ENCODE results near the gene PDE11A. TPM values are rescaled to one million over a fixed set of nuclear protein-coding genes. Genes with fewer than 3 reads are reported as not detected.
"Not testable (repeated sequence)": the region's sequence is repeated elsewhere in the genome, so short reads cannot be mapped to it uniquely, and the experiment has no call there.

Gene PDE11A
- total RNA-seq, 2 donors from 2014 or later: not detected

- Mint-ChIP-seq H3K27me3 (peaks cover 43% of the 10 kb centered on the region), H3K36me3 (ENCODE audit: low read depth) (no peaks in the 10 kb centered on the region), H3K4me1 (no peaks in the 10 kb centered on the region), H3K27ac (no peak overlapping the region), H3K4me3 (no peak overlapping the region)
- H3K9me3 ChIP-seq (ENCODE audit: control insufficient read depth, low read length, poor library complexity, severe bottlenecking): no peaks in the 10 kb centered on the region
- ATAC-seq (no peak), DNase-seq (no peak)
These were observed 5.5 kb downstream of the PDE11A start for GRCh38 chr2:178066890-178067669.

GRCh38 chr2:178066324-178066723, 6.3 kb downstream of the PDE11A start:
- peaks cover 38% of the 10 kb centered on the region for H3K27me3 Mint-ChIP-seq
- no peaks in the 10 kb centered on the region for H3K9me3 ChIP-seq (ENCODE audit: control insufficient read depth, low read length, poor library complexity, severe bottlenecking)
- H3K27ac Mint-ChIP-seq: no peak overlapping the region
- no peak for DNase-seq
- no peaks in the 10 kb centered on the region for H3K4me1 Mint-ChIP-seq
- H3K36me3 Mint-ChIP-seq (ENCODE audit: low read depth): no peaks in the 10 kb centered on the region
- no peak overlapping the region for H3K4me3 Mint-ChIP-seq
- ATAC-seq: no peak

GRCh38 chr2:178059681-178060080, 12.9 kb downstream of the PDE11A start:
- no peaks in the 10 kb centered on the region for H3K9me3 ChIP-seq (ENCODE audit: control insufficient read depth, low read length, poor library complexity, severe bottlenecking)
- no peaks in the 10 kb centered on the region for H3K4me1 Mint-ChIP-seq
- ATAC-seq: no peak
- no peak for DNase-seq
- no peak overlapping the region for H3K27ac Mint-ChIP-seq
- H3K36me3 Mint-ChIP-seq (ENCODE audit: low read depth): no peaks in the 10 kb centered on the region
- H3K4me3 Mint-ChIP-seq: no peak overlapping the region
- H3K27me3 Mint-ChIP-seq: peaks cover 16% of the 10 kb centered on the region

- peaks cover 16% of the 10 kb centered on the region for H3K27me3 Mint-ChIP-seq
- H3K27ac Mint-ChIP-seq: no peak overlapping the region
- H3K36me3 Mint-ChIP-seq (ENCODE audit: low read depth): no peaks in the 10 kb centered on the region
- H3K4me1 Mint-ChIP-seq: no peaks in the 10 kb centered on the region
- no peak overlapping the region for H3K4me3 Mint-ChIP-seq
- H3K9me3 ChIP-seq (ENCODE audit: control insufficient read depth, low read length, poor library complexity, severe bottlenecking): no peaks in the 10 kb centered on the region
- no peak for DNase-seq
- no peak for ATAC-seq
These were observed 13.5 kb downstream of the PDE11A start for GRCh38 chr2:178059111-178059510.

GRCh38 chr2:178057179-178057680, 15.3 kb downstream of the PDE11A start:
- no peaks in the 10 kb centered on the region for H3K4me1 Mint-ChIP-seq
- ATAC-seq (no peak), DNase-seq (no peak)
- no peaks in the 10 kb centered on the region for H3K36me3 Mint-ChIP-seq (ENCODE audit: low read depth)
- no peak overlapping the region for H3K4me3 Mint-ChIP-seq
- no peaks in the 10 kb centered on the region for H3K9me3 ChIP-seq (ENCODE audit: control insufficient read depth, low read length, poor library complexity, severe bottlenecking)
- no peak overlapping the region for H3K27ac Mint-ChIP-seq
- peaks cover 5% of the 10 kb centered on the region for H3K27me3 Mint-ChIP-seq

- H3K27ac Mint-ChIP-seq: no peak overlapping the region
- no peak for DNase-seq
- no peaks in the 10 kb centered on the region for H3K36me3 Mint-ChIP-seq (ENCODE audit: low read depth)
- H3K4me3 Mint-ChIP-seq: no peak overlapping the region
- no peak for ATAC-seq
- H3K27me3 Mint-ChIP-seq: no peaks in the 10 kb centered on the region
- no peaks in the 10 kb centered on the region for H3K9me3 ChIP-seq (ENCODE audit: control insufficient read depth, low read length, poor library complexity, severe bottlenecking)
- no peaks in the 10 kb centered on the region for H3K4me1 Mint-ChIP-seq
These were observed 16.2 kb downstream of the PDE11A start for GRCh38 chr2:178056345-178056744.

- not testable (repeated sequence) for H3K9me3 ChIP-seq (ENCODE audit: control insufficient read depth, low read length, poor library complexity, severe bottlenecking); H3K27ac Mint-ChIP-seq; H3K4me1 Mint-ChIP-seq; H3K4me3 Mint-ChIP-seq; DNase-seq; ATAC-seq; H3K36me3 Mint-ChIP-seq (ENCODE audit: low read depth)
- peaks cover 21% of the 10 kb centered on the region for H3K27me3 Mint-ChIP-seq
These were observed 21.3 kb downstream of the PDE11A start for GRCh38 chr2:178051257-178051656.

- H3K27me3 Mint-ChIP-seq: peaks cover 31% of the 10 kb centered on the region
These were observed 25.2 kb downstream of the PDE11A start for GRCh38 chr2:178047391-178047790.

GRCh38 chr2:178044836-178045235, 27.7 kb downstream of the PDE11A start:
- DNase-seq (no peak), ATAC-seq (no peak)
- Mint-ChIP-seq H3K4me3 (no peak overlapping the region), H3K4me1 (no peaks in the 10 kb centered on the region), H3K27ac (no peak overlapping the region), H3K27me3 (peaks cover 28% of the 10 kb centered on the region), H3K36me3 (ENCODE audit: low read depth) (no peaks in the 10 kb centered on the region)
- H3K9me3 ChIP-seq (ENCODE audit: control insufficient read depth, low read length, poor library complexity, severe bottlenecking): no peaks in the 10 kb centered on the region

More at GRCh38 chr2:178047391-178047790, 25.2 kb downstream of the PDE11A start:
- Mint-ChIP-seq H3K4me3 (no peak overlapping the region), H3K4me1 (no peaks in the 10 kb centered on the region), H3K36me3 (ENCODE audit: low read depth) (no peaks in the 10 kb centered on the region), H3K27ac (no peak overlapping the region)
- no peak for ATAC-seq
- no peak for DNase-seq
- H3K9me3 ChIP-seq (ENCODE audit: control insufficient read depth, low read length, poor library complexity, severe bottlenecking): no peaks in the 10 kb centered on the region

GRCh38 chr2:178043266-178043665, 29.3 kb downstream of the PDE11A start:
- H3K27ac Mint-ChIP-seq: no peak overlapping the region
- peaks cover 28% of the 10 kb centered on the region for H3K27me3 Mint-ChIP-seq
- no peaks in the 10 kb centered on the region for H3K4me1 Mint-ChIP-seq
- H3K4me3 Mint-ChIP-seq: no peak overlapping the region
- ATAC-seq (no peak), DNase-seq (no peak)
- peaks cover 2% of the 10 kb centered on the region for H3K36me3 Mint-ChIP-seq (ENCODE audit: low read depth)
- no peaks in the 10 kb centered on the region for H3K9me3 ChIP-seq (ENCODE audit: control insufficient read depth, low read length, poor library complexity, severe bottlenecking)

GRCh38 chr2:178033583-178033982, 39.0 kb downstream of the PDE11A start:
- not testable (repeated sequence) for ATAC-seq; H3K36me3 Mint-ChIP-seq (ENCODE audit: low read depth); H3K27me3 Mint-ChIP-seq; H3K4me3 Mint-ChIP-seq; H3K4me1 Mint-ChIP-seq; H3K27ac Mint-ChIP-seq; H3K9me3 ChIP-seq (ENCODE audit: control insufficient read depth, low read length, poor library complexity, severe bottlenecking); DNase-seq

- Mint-ChIP-seq H3K4me3 (no peak overlapping the region), H3K36me3 (ENCODE audit: low read depth) (no peaks in the 10 kb centered on the region), H3K27ac (no peak overlapping the region), H3K4me1 (no peaks in the 10 kb centered on the region), H3K27me3 (peaks cover 25% of the 10 kb centered on the region)
- no peaks in the 10 kb centered on the region for H3K9me3 ChIP-seq (ENCODE audit: control insufficient read depth, low read length, poor library complexity, severe bottlenecking)
- DNase-seq (no peak), ATAC-seq (no peak)
These were observed 43.2 kb downstream of the PDE11A start for GRCh38 chr2:178029342-178029741.

GRCh38 chr2:178025551-178026185, 46.9 kb downstream of the PDE11A start:
- ATAC-seq (no peak), DNase-seq (no peak)
- no peak overlapping the region for H3K27ac Mint-ChIP-seq
- H3K36me3 Mint-ChIP-seq (ENCODE audit: low read depth): peaks cover 2% of the 10 kb centered on the region
- no peaks in the 10 kb centered on the region for H3K4me1 Mint-ChIP-seq
- no peaks in the 10 kb centered on the region for H3K9me3 ChIP-seq (ENCODE audit: control insufficient read depth, low read length, poor library complexity, severe bottlenecking)
- H3K27me3 Mint-ChIP-seq: peaks cover 38% of the 10 kb centered on the region
- no peak overlapping the region for H3K4me3 Mint-ChIP-seq

GRCh38 chr2:178018141-178018540, 54.4 kb downstream of the PDE11A start:
- Mint-ChIP-seq H3K4me3 (no peak overlapping the region), H3K27ac (no peak overlapping the region), H3K4me1 (no peaks in the 10 kb centered on the region), H3K27me3 (peaks cover 9% of the 10 kb centered on the region), H3K36me3 (ENCODE audit: low read depth) (peaks cover 2% of the 10 kb centered on the region)
- ATAC-seq: no peak
- H3K9me3 ChIP-seq (ENCODE audit: control insufficient read depth, low read length, poor library complexity, severe bottlenecking): no peaks in the 10 kb centered on the region
- DNase-seq: no peak

Measured in T-helper 17 cell (primary cell).